Endothelial cell of umbilical vein (primary cell): ENCODE measurements around the gene DDR2. TPM values are rescaled to one million over a fixed set of nuclear protein-coding genes. Genes with fewer than 3 reads are reported as not detected.

Source experiments
- BruUV-seq: library from RNA; stranded (reverse); fragments of 400-500 nt; replicated peaks from 2 replicates; lab custom pipeline; 2021; lab: Mats Ljungman, UMichigan
- CTCF ChIA-PET: fragments of 300-600, 350-600 bp; sonication (Branson Sonifier 250); formaldehyde crosslinking; loops from one replicate; lab custom pipeline; 2021; ENCODE audit warnings: antibody characterized with exemption, inconsistent platforms; lab: Charles Lee
- POLR2A ChIA-PET: fragments of 300-600, 350-600 bp; sonication (Branson Sonifier 250); formaldehyde crosslinking; loops from one replicate; lab custom pipeline; 2021; ENCODE audit warnings: antibody characterized with exemption, inconsistent platforms; lab: Charles Lee
- DNase-seq: peaks from one replicate; pipeline ENCODE4 v3.0.0-alpha.2; 2011; ENCODE audit warnings: low read depth, low spot score
- FAIRE-seq: peaks from 2 replicates; lab custom pipeline; 2011; peaks lifted over from hg19 to GRCh38; lab: Jason Lieb, UNC
- H2AFZ ChIP-seq: 2 replicates; pipeline ENCODE4 v1.6.0; 2012; ENCODE audit warnings: low read depth, low read length, control low read depth, inconsistent platforms
- H3K27ac ChIP-seq: 2 replicates; pipeline ENCODE4 v1.5.1; 2011; ENCODE audit warnings: low read depth, mild to moderate bottlenecking, control low read depth, low read length, moderate library complexity; ENCODE audit not compliant: insufficient read depth
- H3K27me3 ChIP-seq, 2 experiments: 2 replicates each; pipeline versions ENCODE4 v1.6.0 to v1.6.1; 2011; ENCODE audit warnings: low read length in 2 of 2, mixed read lengths in 1 of 2; ENCODE audit not compliant: control insufficient read depth in 2 of 2, insufficient read depth in 2 of 2
- H3K36me3 ChIP-seq, 2 experiments: 2 replicates in 1 of 2; 3 replicates in 1 of 2; pipeline ENCODE4 v1.5.1; 2011; ENCODE audit warnings: low read length in 2 of 2, mild to moderate bottlenecking in 1 of 2, moderate library complexity in 1 of 2; ENCODE audit not compliant: control insufficient read depth in 2 of 2, insufficient read depth in 2 of 2; ENCODE audit errors: extremely low read depth in 1 of 2
- H3K4me1 ChIP-seq: 3 replicates; pipeline ENCODE4 v1.5.1; 2011; ENCODE audit warnings: mild to moderate bottlenecking, low read length; ENCODE audit not compliant: control insufficient read depth, insufficient read depth; ENCODE audit errors: extremely low read depth
- H3K4me2 ChIP-seq: 2 replicates; pipeline ENCODE4 v1.6.1; 2011; ENCODE audit warnings: low read length, control low read depth, mixed read lengths; ENCODE audit not compliant: insufficient read depth
- H3K4me3 ChIP-seq, 3 experiments: fragments of 200-600 bp in 1 of 3; sonication (generic), shearing (Covaris generic) in 1 of 3; replicated peaks in 1 of 3; 2 replicates each; pipeline ENCODE4 v1.5.1; 2011 to 2016; ENCODE audit warnings: control low read depth in 3 of 3, low read length in 3 of 3, mild to moderate bottlenecking in 2 of 3, inconsistent platforms in 1 of 3, low read depth in 1 of 3, moderate library complexity in 1 of 3; ENCODE audit not compliant: insufficient read depth in 1 of 3
- H3K79me2 ChIP-seq: 2 replicates; pipeline ENCODE4 v1.6.0; 2012; ENCODE audit warnings: low read length, inconsistent platforms; ENCODE audit not compliant: control insufficient read depth, insufficient read depth
- H3K9ac ChIP-seq: replicated peaks from 2 replicates; pipeline ENCODE3; 2011; ENCODE audit warnings: low read length, control low read depth; ENCODE audit not compliant: insufficient read depth; ENCODE audit errors: extremely low read depth
- H3K9me1 ChIP-seq: replicated peaks from 3 replicates; pipeline ENCODE4 v1.6.0; 2011; ENCODE audit warnings: mild to moderate bottlenecking, low read length; ENCODE audit not compliant: control insufficient read depth, insufficient read depth; ENCODE audit errors: extremely low read depth
- H3K9me3 ChIP-seq: replicated peaks from 2 replicates; pipeline ENCODE4 v1.5.1; 2012; ENCODE audit warnings: low read length, inconsistent platforms; ENCODE audit not compliant: control insufficient read depth, insufficient read depth
- H4K20me1 ChIP-seq: replicated peaks from 2 replicates; pipeline ENCODE3; 2011; ENCODE audit warnings: mild to moderate bottlenecking, low read length; ENCODE audit not compliant: control insufficient read depth, insufficient read depth; ENCODE audit errors: extremely low read depth
- EZH2 ChIP-seq: IDR thresholded peaks from 2 replicates; pipeline ENCODE4 v1.6.1; 2012; ENCODE audit warnings: borderline replicate concordance, low read depth, mild to moderate bottlenecking, moderate library complexity, low read length, inconsistent platforms; ENCODE audit not compliant: severe bottlenecking
- MYC ChIP-seq: IDR thresholded peaks from one replicate; pipeline ENCODE4 v1.6.1; 2011; ENCODE audit warnings: mild to moderate bottlenecking, low read depth, low read length
- POLR2A ChIP-seq: IDR thresholded peaks from 2 replicates; pipeline ENCODE4 v1.6.1; 2012; ENCODE audit warnings: low read depth, mild to moderate bottlenecking, control low read depth, low read length
- dilution Hi-C: fragments of 300-500 bp; cut with MboI; formaldehyde crosslinking; loops from one replicate; pipeline ENCODE4 v1.15.0; 2019; ENCODE audit warnings: low sequenced_read_pairs; ENCODE audit not compliant: extremely low pct_ligation_motif_present
- intact Hi-C: fragments of 100-400 bp; cut with micrococcal nuclease; formaldehyde crosslinking; loops from one replicate; pipeline ENCODE4 v1.10.0; 2022
- polyA plus RNA-seq, 4 experiments: library from polyadenylated mRNA; depleted of rRNA in 3 of 4; stranded (reverse) in 3 of 4; unstranded in 1 of 4; fragments of >200 nt; gene quantifications; 2 replicates each; pipeline versions ENCODE4 v1.2.1 to v1.2.3, GENCODE V29; 2011 to 2012; ENCODE audit warnings: missing spikeins in 1 of 4
- total RNA-seq: library from RNA; stranded (reverse); gene quantifications from 2 replicates; pipeline ENCODE4 v1.2.3, GENCODE V29; 2021
- TF ChIP-seq, protein P1 (sequence below), 2 donors: IDR thresholded peaks; 1 replicate in 1 of 2; 2 replicates in 1 of 2; pipeline ENCODE4 v1.5.1; 2011; ENCODE audit warnings: low read length in 2 of 2, mild to moderate bottlenecking in 2 of 2, moderate library complexity in 2 of 2, control low read depth in 1 of 2, inconsistent platforms in 1 of 2, low read depth in 1 of 2; ENCODE audit not compliant: insufficient read depth in 1 of 2; ENCODE audit errors: extremely low read depth in 1 of 2

The DDR2 gene
- total and polyA plus RNA-seq, 2 donors (not counting 3 experiments of a cell fraction or from before 2014, with no cell fraction given): 27.8 to 30.8 TPM

DNA sequence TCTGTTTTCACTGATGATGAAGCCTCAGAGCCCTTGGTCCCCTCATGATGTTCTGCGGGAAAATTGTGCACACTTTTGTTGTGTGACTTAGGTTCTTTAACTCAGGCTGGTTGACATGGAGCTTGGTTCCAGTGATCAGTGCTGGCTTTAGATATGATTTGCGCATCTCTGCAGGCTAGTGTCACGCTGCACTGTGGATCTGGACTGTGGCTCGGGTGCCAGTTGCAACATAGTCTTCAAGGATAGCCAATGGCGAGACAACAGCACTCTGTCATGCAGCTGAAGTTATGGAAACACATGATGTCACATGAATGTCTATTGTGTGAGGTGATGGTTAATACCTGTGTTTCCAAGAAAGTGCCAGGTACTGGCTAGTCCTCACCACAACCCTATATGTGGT is 56.7 kb downstream of the DDR2 start:
- no peak overlapping the region for H3K4me3 ChIP-seq
- H3K27ac ChIP-seq: no peak overlapping the region
- DNase-seq (no peak), FAIRE-seq (no peak)
- no peaks in the 10 kb centered on the region for H3K36me3 ChIP-seq
- CTCF ChIA-PET: interaction anchor here (0.8 to 4.5 kb wide), 3 partner anchors 11 to 111 kb away, joined by 3 to 20 read pairs (median 4); no protein-coding TSS in a partner anchor
- POLR2A ChIA-PET: no interaction called here
- peaks cover 29% of the 10 kb centered on the region for H3K4me1 ChIP-seq
- no peak overlapping the region for H3K9ac ChIP-seq
- H3K4me2 ChIP-seq: no peak overlapping the region
- dilution Hi-C loops: no loop called here
- no peak overlapping the region for H2AFZ ChIP-seq
- peaks cover 6% of the 10 kb centered on the region for H3K79me2 ChIP-seq
- no peaks in the 10 kb centered on the region for H3K9me3 ChIP-seq
- intact Hi-C loops: no loop called here
- TF ChIP-seq EZH2 (no peak), POLR2A (no peak), MYC (no peak)
- TF ChIP-seq, protein P1, sequence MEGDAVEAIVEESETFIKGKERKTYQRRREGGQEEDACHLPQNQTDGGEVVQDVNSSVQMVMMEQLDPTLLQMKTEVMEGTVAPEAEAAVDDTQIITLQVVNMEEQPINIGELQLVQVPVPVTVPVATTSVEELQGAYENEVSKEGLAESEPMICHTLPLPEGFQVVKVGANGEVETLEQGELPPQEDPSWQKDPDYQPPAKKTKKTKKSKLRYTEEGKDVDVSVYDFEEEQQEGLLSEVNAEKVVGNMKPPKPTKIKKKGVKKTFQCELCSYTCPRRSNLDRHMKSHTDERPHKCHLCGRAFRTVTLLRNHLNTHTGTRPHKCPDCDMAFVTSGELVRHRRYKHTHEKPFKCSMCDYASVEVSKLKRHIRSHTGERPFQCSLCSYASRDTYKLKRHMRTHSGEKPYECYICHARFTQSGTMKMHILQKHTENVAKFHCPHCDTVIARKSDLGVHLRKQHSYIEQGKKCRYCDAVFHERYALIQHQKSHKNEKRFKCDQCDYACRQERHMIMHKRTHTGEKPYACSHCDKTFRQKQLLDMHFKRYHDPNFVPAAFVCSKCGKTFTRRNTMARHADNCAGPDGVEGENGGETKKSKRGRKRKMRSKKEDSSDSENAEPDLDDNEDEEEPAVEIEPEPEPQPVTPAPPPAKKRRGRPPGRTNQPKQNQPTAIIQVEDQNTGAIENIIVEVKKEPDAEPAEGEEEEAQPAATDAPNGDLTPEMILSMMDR (IDR thresholded peaks at IDR 0.05; ENCODE audit: extremely low read depth in 1 of 2, insufficient read depth in 1 of 2, low read depth in 1 of 2, low read length in 2 of 2): no peak
- BruUV-seq: no TSS peak
- no peaks in the 10 kb centered on the region for H3K9me1 ChIP-seq
- no peaks in the 10 kb centered on the region for H4K20me1 ChIP-seq
- H3K27me3 ChIP-seq: no peaks in the 10 kb centered on the region
